Left lobe of liver (tissue), 2 donors: ENCODE data around the gene CNTLN. TPM values are rescaled to one million over a fixed set of nuclear protein-coding genes. Genes with fewer than 3 reads are reported as not detected.
"Not testable (repeated sequence)": the region's sequence is repeated elsewhere in the genome, so short reads cannot be mapped to it uniquely, and the experiment has no call there.

ENCODE experiments used
- ATAC-seq: fragments of 200-7000 bp; cut with Tn5 transposase; one replicate; pipeline ENCODE4 v1.9.1; 2020; ENCODE audit warnings: mild to moderate bottlenecking, moderate library complexity
- DNase-seq: peaks from one replicate; pipeline ENCODE4 v3.0.0-alpha.2; 2020; ENCODE audit warnings: low spot score
- total RNA-seq: library from RNA; stranded (reverse); gene quantifications from one replicate; pipeline ENCODE4 v1.2.1, GENCODE V29; 2021
- donor health status: DM: no; HTN: no; CAD: no; lungs with moderate emphysema.
- donor health status: DM: no; HTN: yes; CAD: no.

CNTLN gene
- 8.5 TPM for total RNA-seq

GRCh38 chr9:17134396-17135294 is at the start of gene CNTLN:
Gene CNTLN, plus strand, starts transcription at chr9:17135040. Its CDS starts 26 bp downstream, at chr9:17135066.
- DNase-seq (peak; percentile 99), ATAC-seq (peak; percentile 86)

GRCh38 chr9:17088566-17088965 is 46.3 kb upstream of the CNTLN start:
- DNase-seq, result no peak
- ATAC-seq, result no peak

- DNase-seq (no peak), ATAC-seq (no peak)
These were observed 44.8 kb upstream of the CNTLN start for GRCh38 chr9:17090041-17090440.

GRCh38 chr9:17116400-17116837 is 18.4 kb upstream of the CNTLN start:
- DNase-seq (no peak), ATAC-seq (peak; percentile 93)

GRCh38 chr9:17117372-17117771 is 17.5 kb upstream of the CNTLN start:
- DNase-seq (no peak), ATAC-seq (peak; percentile 58)

GRCh38 chr9:17120203-17120602 is 14.6 kb upstream of the CNTLN start:
- DNase-seq (no peak), ATAC-seq (peak; percentile 57)

- ATAC-seq, result no peak
- no peak for DNase-seq
These were observed 13.6 kb upstream of the CNTLN start for GRCh38 chr9:17121264-17121663.

- DNase-seq (no peak), ATAC-seq (peak; percentile 14)
These were observed 4.5 kb upstream of the CNTLN start for GRCh38 chr9:17130291-17130690.

- ATAC-seq (peak; percentile 10), DNase-seq (no peak)
These were observed 4.1 kb upstream of the CNTLN start for GRCh38 chr9:17130725-17131124.

GRCh38 chr9:17131494-17131893 is 3.3 kb upstream of the CNTLN start:
- ATAC-seq, result no peak
- no peak for DNase-seq

GRCh38 chr9:17135295-17136160 is 688 bp downstream of the CNTLN start:
- DNase-seq, result peak; percentile 58
- peak; percentile 63 for ATAC-seq

GRCh38 chr9:17137566-17137965 is 2.7 kb downstream of the CNTLN start:
- no peak for ATAC-seq
- DNase-seq, result no peak

- no peak for DNase-seq
- ATAC-seq, result peak; percentile 45
These were observed 3.7 kb downstream of the CNTLN start for GRCh38 chr9:17138503-17138902.

GRCh38 chr9:17140418-17140817 is 5.6 kb downstream of the CNTLN start:
- DNase-seq, result no peak

GRCh38 chr9:17148324-17148723 is 13.5 kb downstream of the CNTLN start:
- DNase-seq, result no peak
- no peak for ATAC-seq

More at GRCh38 chr9:17140418-17140817, 5.6 kb downstream of the CNTLN start:
- ATAC-seq, result no peak

- DNase-seq (no peak), ATAC-seq (no peak)
These were observed 24.6 kb downstream of the CNTLN start for GRCh38 chr9:17159469-17159868.

GRCh38 chr9:17160327-17160726 is 25.5 kb downstream of the CNTLN start:
- ATAC-seq (no peak), DNase-seq (no peak)

- ATAC-seq, result no peak
- DNase-seq, result no peak
These were observed 30.9 kb downstream of the CNTLN start for GRCh38 chr9:17165764-17166163.

GRCh38 chr9:17166346-17166745 is 31.5 kb downstream of the CNTLN start:
- DNase-seq (no peak), ATAC-seq (no peak)

- peak; percentile 92 for ATAC-seq
- DNase-seq, result no peak
These were observed 36.7 kb downstream of the CNTLN start for GRCh38 chr9:17171309-17172094.

GRCh38 chr9:17177496-17177895 is 42.7 kb downstream of the CNTLN start:
- DNase-seq, ATAC-seq: not testable (repeated sequence)
